Glutamatergic neuron (in vitro differentiated cells): ENCODE data around the gene AADAT. TPM values are rescaled to one million over a fixed set of nuclear protein-coding genes. Genes with fewer than 3 reads are reported as not detected.

Experiments used
- DNase-seq: peaks from one replicate; pipeline ENCODE4 v3.0.0; 2022
- H3K27ac Mint-ChIP-seq: one replicate; pipeline ENCODE4 v1.8.0; 2020; ENCODE audit warnings: mild to moderate bottlenecking, mixed read lengths, inconsistent platforms; ENCODE audit not compliant: unreplicated experiment
- H3K27me3 Mint-ChIP-seq: one replicate; pipeline ENCODE4 v1.8.0; 2020; ENCODE audit warnings: mild to moderate bottlenecking, moderate library complexity, mixed read lengths, inconsistent platforms; ENCODE audit not compliant: unreplicated experiment
- H3K36me3 Mint-ChIP-seq: one replicate; pipeline ENCODE4 v1.8.0; 2020; ENCODE audit warnings: mild to moderate bottlenecking, mixed read lengths, inconsistent platforms; ENCODE audit not compliant: unreplicated experiment
- H3K4me1 Mint-ChIP-seq: one replicate; pipeline ENCODE4 v1.8.0; 2020; ENCODE audit warnings: mild to moderate bottlenecking, low read depth, mixed read lengths, inconsistent platforms; ENCODE audit not compliant: unreplicated experiment
- H3K4me3 Mint-ChIP-seq: one replicate; pipeline ENCODE4 v1.8.0; 2020; ENCODE audit warnings: mild to moderate bottlenecking, mixed read lengths, inconsistent platforms; ENCODE audit not compliant: unreplicated experiment
- H3K9me3 Mint-ChIP-seq: one replicate; pipeline ENCODE4 v1.8.0; 2020; ENCODE audit warnings: mild to moderate bottlenecking, moderate library complexity, mixed read lengths, inconsistent platforms; ENCODE audit not compliant: unreplicated experiment
- total RNA-seq: library from RNA; stranded (reverse); fragmentation: NEBNext Ultra II Directional; extraction: Animal tissue kit (Norgen Biotek cat#: 25700); gene quantifications from one replicate; pipeline ENCODE4 v1.2.1, GENCODE V29; 2021; ENCODE audit not compliant: unreplicated experiment
- TF ChIP-seq, protein P1 (sequence below): fragments of 200-600 bp; sonication (generic); IDR thresholded peaks from one replicate; pipeline ENCODE4 v1.5.0; 2021; ENCODE audit not compliant: partially characterized antibody, unreplicated experiment

Gene AADAT
- total RNA-seq, 1 donor from 2014 or later = 28.4 TPM

- DNase-seq = no peak
- peaks cover 1% of the 10 kb centered on the region for H3K27me3 Mint-ChIP-seq
- no peaks in the 10 kb centered on the region for H3K4me1 Mint-ChIP-seq
- H3K36me3 Mint-ChIP-seq = no peaks in the 10 kb centered on the region
- no peak overlapping the region for H3K4me3 Mint-ChIP-seq
- H3K27ac Mint-ChIP-seq = no peak overlapping the region
- H3K9me3 Mint-ChIP-seq = no peaks in the 10 kb centered on the region
- TF ChIP-seq, protein P1, sequence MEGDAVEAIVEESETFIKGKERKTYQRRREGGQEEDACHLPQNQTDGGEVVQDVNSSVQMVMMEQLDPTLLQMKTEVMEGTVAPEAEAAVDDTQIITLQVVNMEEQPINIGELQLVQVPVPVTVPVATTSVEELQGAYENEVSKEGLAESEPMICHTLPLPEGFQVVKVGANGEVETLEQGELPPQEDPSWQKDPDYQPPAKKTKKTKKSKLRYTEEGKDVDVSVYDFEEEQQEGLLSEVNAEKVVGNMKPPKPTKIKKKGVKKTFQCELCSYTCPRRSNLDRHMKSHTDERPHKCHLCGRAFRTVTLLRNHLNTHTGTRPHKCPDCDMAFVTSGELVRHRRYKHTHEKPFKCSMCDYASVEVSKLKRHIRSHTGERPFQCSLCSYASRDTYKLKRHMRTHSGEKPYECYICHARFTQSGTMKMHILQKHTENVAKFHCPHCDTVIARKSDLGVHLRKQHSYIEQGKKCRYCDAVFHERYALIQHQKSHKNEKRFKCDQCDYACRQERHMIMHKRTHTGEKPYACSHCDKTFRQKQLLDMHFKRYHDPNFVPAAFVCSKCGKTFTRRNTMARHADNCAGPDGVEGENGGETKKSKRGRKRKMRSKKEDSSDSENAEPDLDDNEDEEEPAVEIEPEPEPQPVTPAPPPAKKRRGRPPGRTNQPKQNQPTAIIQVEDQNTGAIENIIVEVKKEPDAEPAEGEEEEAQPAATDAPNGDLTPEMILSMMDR = no peak
These were observed 72.5 kb downstream of the AADAT start for GRCh38 chr4:170017252-170017651.

DNA sequence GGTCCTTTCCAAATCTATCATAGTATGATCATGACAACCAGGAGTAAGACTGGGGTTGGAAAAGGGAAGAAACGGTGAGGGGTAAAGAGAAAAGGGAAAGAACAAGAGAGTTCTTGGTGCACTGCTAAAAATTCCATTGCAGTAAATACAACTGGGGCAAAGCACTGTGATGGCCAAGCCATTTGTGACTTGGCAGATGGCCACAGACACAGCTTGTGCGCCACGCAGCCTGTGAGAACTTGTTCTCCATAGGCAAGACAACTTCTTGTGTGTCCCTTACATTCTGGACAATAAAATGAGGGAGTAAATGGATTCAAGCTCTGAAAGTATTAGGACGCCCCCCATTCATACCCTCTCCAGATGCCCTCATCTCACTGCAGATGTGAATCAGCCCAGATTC, 74.5 kb downstream of the AADAT start:
- TF ChIP-seq, protein P1 = no peak
- Mint-ChIP-seq H3K4me3 (no peak overlapping the region), H3K9me3 (peaks cover 2% of the 10 kb centered on the region), H3K36me3 (no peaks in the 10 kb centered on the region), H3K27me3 (peaks cover 1% of the 10 kb centered on the region), H3K4me1 (no peaks in the 10 kb centered on the region), H3K27ac (no peak overlapping the region)
- no peak for DNase-seq

DNA sequence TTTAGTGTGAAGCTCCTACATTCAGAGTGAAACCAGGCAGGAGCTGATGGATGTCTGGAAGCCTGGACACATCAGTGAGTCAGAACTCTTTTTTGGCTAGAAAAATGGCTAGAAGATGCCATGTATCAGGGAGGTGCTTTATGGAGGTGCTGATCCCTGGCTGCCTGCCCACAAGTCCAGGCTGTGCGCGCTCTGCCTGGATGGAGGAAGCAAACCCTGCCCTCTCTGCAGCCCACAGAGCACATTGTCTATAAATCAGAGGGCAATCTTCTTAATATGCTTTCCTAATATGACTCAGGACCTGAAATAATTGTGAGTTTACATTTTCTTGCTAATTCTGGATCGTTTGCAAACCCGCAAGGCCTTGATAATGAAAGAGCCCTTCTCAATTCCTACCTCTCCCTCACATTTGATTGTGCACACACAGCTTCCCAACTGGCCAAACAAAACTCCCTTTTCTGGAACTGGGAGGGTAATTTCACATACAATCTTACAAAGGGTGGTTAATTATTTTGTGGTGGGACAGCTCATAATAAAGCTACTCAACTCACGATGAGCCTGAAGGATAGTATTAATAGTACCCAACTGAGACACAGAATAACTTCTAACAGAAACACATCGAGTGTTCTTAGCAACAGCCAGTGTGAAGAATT, 75.3 kb downstream of the AADAT start:
- Mint-ChIP-seq H3K27me3 (peaks cover 1% of the 10 kb centered on the region), H3K4me1 (no peaks in the 10 kb centered on the region), H3K4me3 (no peak overlapping the region), H3K36me3 (no peaks in the 10 kb centered on the region), H3K27ac (no peak overlapping the region), H3K9me3 (peaks cover 2% of the 10 kb centered on the region)
- TF ChIP-seq, protein P1 = no peak
- no peak for DNase-seq

GRCh38 chr4:170012629-170012958, 77.2 kb downstream of the AADAT start:
- DNase-seq = no peak
- Mint-ChIP-seq H3K27ac (no peak overlapping the region), H3K36me3 (no peaks in the 10 kb centered on the region), H3K27me3 (peaks cover 1% of the 10 kb centered on the region), H3K9me3 (peaks cover 2% of the 10 kb centered on the region), H3K4me3 (no peak overlapping the region), H3K4me1 (no peaks in the 10 kb centered on the region)
- TF ChIP-seq, protein P1 = no peak

- Mint-ChIP-seq H3K9me3 (peaks cover 2% of the 10 kb centered on the region), H3K27ac (no peak overlapping the region), H3K27me3 (peaks cover 1% of the 10 kb centered on the region), H3K4me3 (no peak overlapping the region), H3K36me3 (no peaks in the 10 kb centered on the region), H3K4me1 (no peaks in the 10 kb centered on the region)
- no peak for DNase-seq
- TF ChIP-seq, protein P1 = no peak
These were observed 77.7 kb downstream of the AADAT start for GRCh38 chr4:170011921-170012628.
